ENCODE data around the gene TANC1. TPM values are rescaled to one million over a fixed set of nuclear protein-coding genes. Genes with fewer than 3 reads are reported as not detected.
A peak's percentile ranks its signal among the peaks of the same experiment; 100 is the strongest.

Gene TANC1
- total RNA-seq, 1 donor from 2014 or later = 36.9 TPM

- no peak for DNase-seq (ENCODE audit: extremely low spot score, unreplicated experiment)
- Mint-ChIP-seq H3K4me1 (ENCODE audit: unreplicated experiment) (peaks cover 38% of the 10 kb centered on the region), H3K27me3 (ENCODE audit: unreplicated experiment) (no peaks in the 10 kb centered on the region), H3K9me3 (ENCODE audit: unreplicated experiment) (no peaks in the 10 kb centered on the region), H3K27ac (ENCODE audit: unreplicated experiment) (peak overlapping the region; percentile 38), H3K36me3 (ENCODE audit: unreplicated experiment) (peaks cover under 1% of the 10 kb centered on the region), H3K4me3 (ENCODE audit: unreplicated experiment) (no peak overlapping the region)
- no peak for TF ChIP-seq CTCF (IDR thresholded peaks at IDR 0.05)
Measured at GRCh38 chr2:159082119-159082518, 113.7 kb downstream of the TANC1 start.

DNA sequence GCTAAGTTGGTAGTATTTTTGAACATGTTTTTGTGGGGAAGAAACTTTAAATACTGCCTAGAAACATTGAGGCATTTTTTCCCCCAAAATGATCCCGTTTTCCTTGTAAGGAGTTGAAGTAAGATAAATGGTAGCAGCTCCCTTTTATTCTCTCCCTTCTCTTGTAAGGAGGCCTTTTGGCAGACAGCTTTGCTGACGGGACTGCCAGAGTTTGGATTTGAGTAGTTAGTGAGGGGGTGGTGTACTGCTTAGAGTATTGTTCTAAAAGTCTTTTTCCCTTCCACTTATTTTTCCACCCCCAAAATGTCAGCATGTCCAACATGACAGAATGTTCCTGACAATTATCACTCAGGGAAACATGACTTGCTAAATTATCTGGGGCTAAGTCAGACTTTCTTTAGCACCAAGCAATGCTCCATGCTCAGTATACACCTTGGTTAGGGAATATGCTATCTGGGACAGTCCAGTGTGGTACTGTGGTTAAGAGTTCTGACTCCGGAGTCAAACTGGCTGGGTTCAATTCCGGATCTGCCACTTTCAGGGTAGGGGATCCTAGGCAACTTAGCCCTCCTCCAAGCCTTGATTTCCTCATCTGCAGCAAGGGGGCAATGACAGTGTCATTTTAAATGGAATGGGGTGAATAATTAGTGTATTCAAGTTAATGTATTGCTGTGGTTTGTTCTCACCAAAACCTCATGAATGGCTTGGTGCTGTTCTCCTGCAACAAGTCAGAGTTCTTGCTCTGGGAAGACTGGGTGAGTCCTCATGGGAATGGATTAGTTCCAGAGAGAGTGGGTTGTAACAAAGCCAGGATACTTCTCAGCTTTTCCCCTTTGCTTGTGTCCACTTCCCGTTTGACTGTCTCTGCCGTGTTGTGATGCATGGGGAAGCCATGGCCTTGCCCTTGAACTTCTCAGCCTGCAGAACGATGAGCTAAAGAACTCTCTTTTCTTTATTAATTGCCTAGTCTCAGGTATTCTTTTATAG is 116.2 kb downstream of the TANC1 start:
- Mint-ChIP-seq H3K27ac (ENCODE audit: unreplicated experiment) (no peak overlapping the region), H3K36me3 (ENCODE audit: unreplicated experiment) (peaks cover 2% of the 10 kb centered on the region), H3K4me3 (ENCODE audit: unreplicated experiment) (no peak overlapping the region), H3K4me1 (ENCODE audit: unreplicated experiment) (peaks cover 46% of the 10 kb centered on the region), H3K27me3 (ENCODE audit: unreplicated experiment) (no peaks in the 10 kb centered on the region), H3K9me3 (ENCODE audit: unreplicated experiment) (no peaks in the 10 kb centered on the region)
- no peak for DNase-seq (ENCODE audit: extremely low spot score, unreplicated experiment)
- TF ChIP-seq CTCF (IDR thresholded peaks at IDR 0.05) = no peak

DNA sequence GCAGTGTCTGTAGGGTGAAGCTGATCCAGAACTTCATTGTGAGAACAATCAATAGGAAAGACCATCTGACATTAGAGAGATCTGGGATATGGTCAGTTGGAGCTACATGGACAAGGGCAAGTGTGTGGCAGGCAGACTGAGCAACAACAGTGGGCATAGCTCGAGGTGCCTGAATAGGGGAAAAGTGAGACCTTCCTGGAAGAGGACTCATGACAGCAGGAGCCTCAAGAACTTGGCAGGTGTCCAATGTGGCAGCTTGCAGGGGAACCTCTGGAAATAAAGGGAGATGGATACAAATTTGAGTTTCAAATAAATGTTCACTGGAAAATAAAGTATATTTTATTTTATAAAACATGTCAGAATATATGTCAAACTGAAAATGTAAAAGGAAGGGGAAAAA is 117.9 kb downstream of the TANC1 start:
- H3K27ac Mint-ChIP-seq (ENCODE audit: unreplicated experiment) = peak overlapping the region; percentile 76

DNA sequence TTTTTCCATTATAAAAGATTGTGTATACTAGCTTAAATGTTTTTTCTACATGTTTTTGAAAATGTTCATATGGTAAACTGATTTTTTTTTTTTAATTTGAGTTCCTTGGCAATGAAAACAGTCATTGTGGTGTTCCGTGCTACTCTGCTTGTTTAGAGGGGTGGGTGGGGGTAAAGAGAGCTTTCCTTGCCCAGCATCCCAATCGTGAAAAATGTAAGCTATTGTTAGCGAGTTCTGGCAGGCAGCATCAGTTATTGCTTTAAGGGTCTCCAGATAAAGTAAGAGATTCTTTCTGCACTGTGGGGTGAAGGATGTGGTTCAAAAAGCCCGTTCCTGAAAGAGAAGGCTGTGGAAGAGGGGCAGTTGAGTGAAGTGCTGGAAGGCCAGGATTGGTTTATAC is 118.4 kb downstream of the TANC1 start:
- DNase-seq (ENCODE audit: extremely low spot score, unreplicated experiment) = no peak
- Mint-ChIP-seq H3K27ac (ENCODE audit: unreplicated experiment) (peak overlapping the region; percentile 71), H3K27me3 (ENCODE audit: unreplicated experiment) (no peaks in the 10 kb centered on the region), H3K4me1 (ENCODE audit: unreplicated experiment) (peaks cover 66% of the 10 kb centered on the region), H3K4me3 (ENCODE audit: unreplicated experiment) (no peak overlapping the region), H3K9me3 (ENCODE audit: unreplicated experiment) (no peaks in the 10 kb centered on the region), H3K36me3 (ENCODE audit: unreplicated experiment) (peaks cover 2% of the 10 kb centered on the region)
- TF ChIP-seq CTCF (IDR thresholded peaks at IDR 0.05) = no peak

More for the DNA sequence above, 117.9 kb downstream of the TANC1 start:
- Mint-ChIP-seq H3K4me1 (ENCODE audit: unreplicated experiment) (peaks cover 61% of the 10 kb centered on the region), H3K4me3 (ENCODE audit: unreplicated experiment) (no peak overlapping the region), H3K36me3 (ENCODE audit: unreplicated experiment) (peaks cover 2% of the 10 kb centered on the region), H3K9me3 (ENCODE audit: unreplicated experiment) (no peaks in the 10 kb centered on the region), H3K27me3 (ENCODE audit: unreplicated experiment) (no peaks in the 10 kb centered on the region)
- TF ChIP-seq CTCF (IDR thresholded peaks at IDR 0.05) = no peak
- DNase-seq (ENCODE audit: extremely low spot score, unreplicated experiment) = no peak

DNA sequence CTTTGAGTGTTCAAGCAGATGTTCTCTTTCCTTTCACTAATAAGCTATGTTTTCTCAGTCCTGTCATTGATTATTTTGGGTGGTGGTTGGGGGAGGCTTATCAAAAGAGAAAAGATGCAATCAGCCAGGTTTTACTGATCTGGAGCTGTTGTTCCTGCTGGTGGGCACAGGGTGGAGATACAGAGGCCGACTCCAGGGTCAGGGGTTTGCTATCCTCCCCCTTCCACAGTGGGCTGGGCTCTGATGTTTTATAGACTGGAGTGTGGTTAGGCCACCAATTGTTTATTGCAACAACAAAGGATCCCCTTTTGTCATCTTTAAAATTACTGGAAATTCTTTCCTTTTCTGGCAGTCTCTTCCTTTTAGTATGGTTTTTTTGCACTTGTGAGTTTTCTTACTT is 120.5 kb downstream of the TANC1 start:
- Mint-ChIP-seq H3K4me3 (ENCODE audit: unreplicated experiment) (no peak overlapping the region), H3K9me3 (ENCODE audit: unreplicated experiment) (no peaks in the 10 kb centered on the region), H3K36me3 (ENCODE audit: unreplicated experiment) (peaks cover 2% of the 10 kb centered on the region), H3K27ac (ENCODE audit: unreplicated experiment) (peak overlapping the region; percentile 74), H3K27me3 (ENCODE audit: unreplicated experiment) (no peaks in the 10 kb centered on the region), H3K4me1 (ENCODE audit: unreplicated experiment) (peaks cover 78% of the 10 kb centered on the region)
- DNase-seq (ENCODE audit: extremely low spot score, unreplicated experiment) = no peak
- TF ChIP-seq CTCF (IDR thresholded peaks at IDR 0.05) = no peak
